HepG2 (cell line): ENCODE results near the gene MAPK6. TPM values are rescaled to one million over a fixed set of nuclear protein-coding genes. Genes with fewer than 3 reads are reported as not detected.

ENCODE experiments used
- ETV5 ChIP-seq: IDR thresholded peaks from 2 replicates; pipeline ENCODE4 v1.6.1; 2018; ENCODE audit warnings: missing biosample characterization, missing genetic modification reagents, inconsistent platforms, borderline replicate concordance
- ETV6 ChIP-seq: sonication (generic); formaldehyde crosslinking; conservative IDR thresholded peaks from 2 replicates; pipeline ENCODE4 v1.4.0; 2020; ENCODE audit warnings: missing genetic modification reagents
- FOXC1 ChIP-seq: sonication (generic); formaldehyde crosslinking; IDR thresholded peaks from 2 replicates; pipeline ENCODE4 v1.8.0; 2022; ENCODE audit warnings: mild to moderate bottlenecking, missing genetic modification reagents, borderline replicate concordance
- FOXP1 ChIP-seq, 2 experiments: fragments of 450-650 bp in 1 of 2; IDR thresholded peaks; 2 replicates each; pipeline ENCODE4 v1.6.1; 2017 to 2018; ENCODE audit warnings: antibody characterized with exemption in 1 of 2
- GTF2F1 ChIP-seq: fragments of 150-350 bp; IDR thresholded peaks from 2 replicates; pipeline ENCODE4 v1.6.1; 2014; ENCODE audit warnings: low read length
- HIVEP1 ChIP-seq: sonication (generic); formaldehyde crosslinking; IDR thresholded peaks from 2 replicates; pipeline ENCODE4 v1.4.0; 2020; ENCODE audit warnings: mild to moderate bottlenecking, missing genetic modification reagents
- KLF6 ChIP-seq: IDR thresholded peaks from 2 replicates; pipeline ENCODE4 v1.8.0; 2016; ENCODE audit warnings: missing biosample characterization, missing genetic modification reagents
- MIER3 ChIP-seq: IDR thresholded peaks from 2 replicates; pipeline ENCODE4 v1.6.1; 2016; ENCODE audit warnings: missing compliant biosample characterization, borderline replicate concordance
- NPAS2 ChIP-seq: sonication (generic); formaldehyde crosslinking; IDR thresholded peaks from 2 replicates; pipeline ENCODE4 v1.8.0; 2022; ENCODE audit warnings: mild to moderate bottlenecking, missing genetic modification reagents, borderline replicate concordance
- RCOR2 ChIP-seq: IDR thresholded peaks from 2 replicates; pipeline ENCODE4 v1.6.1; 2016; ENCODE audit warnings: missing biosample characterization, missing genetic modification reagents
- TCF7 ChIP-seq: sonication (generic); IDR thresholded peaks from 2 replicates; pipeline ENCODE4 v1.6.1; 2016; ENCODE audit warnings: antibody characterized with exemption, low read depth
- ZBTB42 ChIP-seq: sonication (generic); formaldehyde crosslinking; IDR thresholded peaks from 2 replicates; pipeline ENCODE4 v1.5.0; 2020; ENCODE audit warnings: mild to moderate bottlenecking, missing genetic modification reagents
- ZKSCAN1 ChIP-seq: fragments of 150-350 bp; IDR thresholded peaks from 2 replicates; pipeline ENCODE4 v1.6.1; 2014; ENCODE audit warnings: low read length
- ZKSCAN5 ChIP-seq: sonication (generic); formaldehyde crosslinking; IDR thresholded peaks from 2 replicates; pipeline ENCODE4 v1.5.1; 2020; ENCODE audit warnings: mild to moderate bottlenecking, missing genetic modification reagents
- ZMYM4 ChIP-seq: sonication (generic); formaldehyde crosslinking; IDR thresholded peaks from 2 replicates; pipeline ENCODE4 v1.8.1; 2023; ENCODE audit warnings: mild to moderate bottlenecking, missing genetic modification reagents
- ZNF234 ChIP-seq: sonication (generic); formaldehyde crosslinking; conservative IDR thresholded peaks from 2 replicates; pipeline ENCODE4 v1.5.1; 2020; ENCODE audit warnings: mild to moderate bottlenecking, missing genetic modification reagents
- ZNF3 ChIP-seq: IDR thresholded peaks from 2 replicates; pipeline ENCODE4 v1.7.0; 2017; ENCODE audit warnings: inconsistent platforms
- ZNF383 ChIP-seq: sonication (generic); formaldehyde crosslinking; IDR thresholded peaks from 2 replicates; pipeline ENCODE4 v1.4.0; 2020; ENCODE audit warnings: missing genetic modification reagents, mild to moderate bottlenecking, borderline replicate concordance
- ZNF709 ChIP-seq: sonication (generic); formaldehyde crosslinking; IDR thresholded peaks from 2 replicates; pipeline ENCODE4 v1.5.0; 2020; ENCODE audit warnings: mild to moderate bottlenecking, missing genetic modification reagents
- ZNF782 ChIP-seq: sonication (generic); formaldehyde crosslinking; IDR thresholded peaks from 2 replicates; pipeline ENCODE4 v1.4.0; 2020; ENCODE audit warnings: missing genetic modification reagents, mild to moderate bottlenecking, borderline replicate concordance
- polyA plus RNA-seq, 8 experiments: library from polyadenylated mRNA; depleted of rRNA in 3 of 8; stranded (reverse) in 7 of 8; unstranded in 1 of 8; fragments of >200 nt; fragmentation: Illumina TruSeq in 4 of 8; extraction: Trizol in 4 of 8; gene quantifications; 2 replicates each; pipeline versions ENCODE4 v1.2.1 to v1.2.3, GENCODE V29; 2011 to 2016; ENCODE audit warnings: low read depth in 4 of 8, missing spikeins in 1 of 8, mixed read lengths in 1 of 8; ENCODE audit not compliant: insufficient read depth in 1 of 8
- total RNA-seq, 5 experiments: library from RNA; depleted of rRNA; stranded (reverse); fragments of >200 nt; fragmentation: Illumina TruSeq; extraction: Trizol; gene quantifications; 2 replicates each; pipeline ENCODE4 v1.2.3, GENCODE V29; 2016; ENCODE audit warnings: low read depth in 1 of 5
- TF ChIP-seq, protein P1 (sequence below): IDR thresholded peaks from 2 replicates; pipeline ENCODE4 v1.6.1; 2016; ENCODE audit warnings: missing compliant biosample characterization, missing genetic modification reagents, borderline replicate concordance
- TF ChIP-seq, protein P2 (sequence below): sonication (generic); formaldehyde crosslinking; IDR thresholded peaks from 2 replicates; pipeline ENCODE4 v1.4.0; 2020; ENCODE audit warnings: mild to moderate bottlenecking, missing genetic modification reagents, borderline replicate concordance
- TF ChIP-seq, protein P3 (sequence below): sonication (generic); formaldehyde crosslinking; IDR thresholded peaks from 2 replicates; pipeline ENCODE4 v1.5.0; 2020; ENCODE audit warnings: missing genetic modification reagents, mild to moderate bottlenecking, borderline replicate concordance
- TF ChIP-seq, protein P4 (sequence below): IDR thresholded peaks from 2 replicates; pipeline ENCODE4 v1.6.1; 2016; ENCODE audit warnings: control low read depth

MAPK6 gene
- total and polyA plus RNA-seq, 2 of the 13 experiments (the other 11 are each of a cell fraction or from before 2014, with no cell fraction given) = 89.5 to 99.7 TPM

DNA sequence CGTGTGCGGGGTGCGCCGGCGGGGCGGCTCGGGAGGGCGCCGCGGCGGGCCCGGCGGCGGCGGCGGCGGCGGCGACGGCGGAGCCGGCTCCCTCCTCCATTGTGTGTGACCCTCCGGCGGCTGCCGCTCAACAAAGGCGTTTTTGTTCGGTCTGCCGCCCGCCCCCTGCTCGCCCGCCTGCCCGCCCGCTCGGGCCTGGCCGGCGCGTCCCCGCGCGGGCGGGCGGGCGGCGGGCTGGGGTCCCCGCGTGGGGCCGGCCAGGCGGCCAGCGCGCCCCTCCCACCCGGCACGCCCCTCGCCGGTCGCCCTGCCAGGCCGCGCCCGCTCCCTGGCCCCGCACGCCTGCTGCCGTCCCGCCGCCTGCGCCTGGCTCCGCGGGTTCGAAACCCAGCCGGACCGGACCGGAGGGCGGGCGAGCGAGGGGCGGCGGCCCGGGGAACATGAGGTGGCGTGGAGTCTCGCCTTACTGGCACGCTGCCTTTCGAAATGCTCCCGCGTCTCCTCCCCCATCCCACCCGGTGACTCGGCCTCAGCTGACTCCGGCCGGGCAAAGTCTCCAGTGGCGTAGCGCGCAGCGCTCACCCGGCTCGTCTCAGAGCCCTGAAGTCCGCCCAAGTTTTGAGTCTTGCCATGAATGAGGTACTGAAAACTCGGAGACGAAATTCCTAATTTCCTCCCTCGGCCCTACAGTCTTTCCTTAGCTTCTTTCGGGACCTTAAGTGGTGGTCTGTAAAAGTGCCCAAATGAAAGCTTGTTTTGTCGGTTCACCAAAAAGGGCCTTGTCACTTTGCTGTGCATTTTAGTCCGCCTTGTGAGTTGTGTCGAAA lies 588 bp downstream of the MAPK6 start (continued):
- no peak for TF ChIP-seq ZNF234 (CRISPR knock-in tag)
- no peak for TF ChIP-seq ZKSCAN5 (CRISPR knock-in tag)
- TF ChIP-seq ZNF383 (CRISPR knock-in tag) = no peak
- peak; percentile 37; the same call in 1 of the 2 replicates for TF ChIP-seq ETV5 (CRISPR knock-in tag)
- TF ChIP-seq KLF6 = 0 out of 2 replicates have a peak, but pooled peaks have one; percentile 68
- no peak for TF ChIP-seq HIVEP1 (CRISPR knock-in tag)
- no peak for TF ChIP-seq ZNF709 (CRISPR knock-in tag)
- TF ChIP-seq, protein P1, sequence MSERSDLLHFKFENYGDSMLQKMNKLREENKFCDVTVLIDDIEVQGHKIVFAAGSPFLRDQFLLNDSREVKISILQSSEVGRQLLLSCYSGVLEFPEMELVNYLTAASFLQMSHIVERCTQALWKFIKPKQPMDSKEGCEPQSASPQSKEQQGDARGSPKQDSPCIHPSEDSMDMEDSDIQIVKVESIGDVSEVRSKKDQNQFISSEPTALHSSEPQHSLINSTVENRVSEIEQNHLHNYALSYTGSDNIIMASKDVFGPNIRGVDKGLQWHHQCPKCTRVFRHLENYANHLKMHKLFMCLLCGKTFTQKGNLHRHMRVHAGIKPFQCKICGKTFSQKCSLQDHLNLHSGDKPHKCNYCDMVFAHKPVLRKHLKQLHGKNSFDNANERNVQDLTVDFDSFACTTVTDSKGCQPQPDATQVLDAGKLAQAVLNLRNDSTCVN (CRISPR knock-in tag) = no peak
- no peak for TF ChIP-seq TCF7
- no peak for TF ChIP-seq FOXP1 (IDR thresholded peaks at IDR 0.05)
- no peak for TF ChIP-seq FOXP1 (CRISPR knock-in tag; IDR thresholded peaks at IDR 0.05)
- no peak for TF ChIP-seq NPAS2
- no peak for TF ChIP-seq ZNF782 (CRISPR knock-in tag)
- TF ChIP-seq ZBTB42 (CRISPR knock-in tag) = no peak
- no peak for TF ChIP-seq GTF2F1
- TF ChIP-seq MIER3 (CRISPR knock-in tag) = no peak; the same call in 1 of the 2 replicates
- TF ChIP-seq ETV6 = peak; percentile 36; the same call in 1 of the 2 replicates
- TF ChIP-seq, protein P2, sequence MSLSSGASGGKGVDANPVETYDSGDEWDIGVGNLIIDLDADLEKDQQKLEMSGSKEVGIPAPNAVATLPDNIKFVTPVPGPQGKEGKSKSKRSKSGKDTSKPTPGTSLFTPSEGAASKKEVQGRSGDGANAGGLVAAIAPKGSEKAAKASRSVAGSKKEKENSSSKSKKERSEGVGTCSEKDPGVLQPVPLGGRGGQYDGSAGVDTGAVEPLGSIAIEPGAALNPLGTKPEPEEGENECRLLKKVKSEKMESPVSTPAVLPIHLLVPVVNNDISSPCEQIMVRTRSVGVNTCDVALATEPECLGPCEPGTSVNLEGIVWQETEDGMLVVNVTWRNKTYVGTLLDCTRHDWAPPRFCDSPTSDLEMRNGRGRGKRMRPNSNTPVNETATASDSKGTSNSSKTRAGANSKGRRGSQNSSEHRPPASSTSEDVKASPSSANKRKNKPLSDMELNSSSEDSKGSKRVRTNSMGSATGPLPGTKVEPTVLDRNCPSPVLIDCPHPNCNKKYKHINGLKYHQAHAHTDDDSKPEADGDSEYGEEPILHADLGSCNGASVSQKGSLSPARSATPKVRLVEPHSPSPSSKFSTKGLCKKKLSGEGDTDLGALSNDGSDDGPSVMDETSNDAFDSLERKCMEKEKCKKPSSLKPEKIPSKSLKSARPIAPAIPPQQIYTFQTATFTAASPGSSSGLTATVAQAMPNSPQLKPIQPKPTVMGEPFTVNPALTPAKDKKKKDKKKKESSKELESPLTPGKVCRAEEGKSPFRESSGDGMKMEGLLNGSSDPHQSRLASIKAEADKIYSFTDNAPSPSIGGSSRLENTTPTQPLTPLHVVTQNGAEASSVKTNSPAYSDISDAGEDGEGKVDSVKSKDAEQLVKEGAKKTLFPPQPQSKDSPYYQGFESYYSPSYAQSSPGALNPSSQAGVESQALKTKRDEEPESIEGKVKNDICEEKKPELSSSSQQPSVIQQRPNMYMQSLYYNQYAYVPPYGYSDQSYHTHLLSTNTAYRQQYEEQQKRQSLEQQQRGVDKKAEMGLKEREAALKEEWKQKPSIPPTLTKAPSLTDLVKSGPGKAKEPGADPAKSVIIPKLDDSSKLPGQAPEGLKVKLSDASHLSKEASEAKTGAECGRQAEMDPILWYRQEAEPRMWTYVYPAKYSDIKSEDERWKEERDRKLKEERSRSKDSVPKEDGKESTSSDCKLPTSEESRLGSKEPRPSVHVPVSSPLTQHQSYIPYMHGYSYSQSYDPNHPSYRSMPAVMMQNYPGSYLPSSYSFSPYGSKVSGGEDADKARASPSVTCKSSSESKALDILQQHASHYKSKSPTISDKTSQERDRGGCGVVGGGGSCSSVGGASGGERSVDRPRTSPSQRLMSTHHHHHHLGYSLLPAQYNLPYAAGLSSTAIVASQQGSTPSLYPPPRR = peak; percentile 55; the same call in 1 of the 2 replicates
- TF ChIP-seq ZNF3 = no peak
- no peak for TF ChIP-seq RCOR2 (CRISPR knock-in tag)
- peak; percentile 25; the same call in 1 of the 2 replicates for TF ChIP-seq ZKSCAN1
- TF ChIP-seq, protein P3, sequence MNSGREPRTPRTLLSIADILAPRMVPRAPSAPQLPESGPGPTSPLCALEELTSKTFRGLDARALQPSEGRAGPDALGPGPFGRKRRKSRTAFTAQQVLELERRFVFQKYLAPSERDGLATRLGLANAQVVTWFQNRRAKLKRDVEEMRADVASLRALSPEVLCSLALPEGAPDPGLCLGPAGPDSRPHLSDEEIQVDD (CRISPR knock-in tag) = no peak
- no peak for TF ChIP-seq ZMYM4 (CRISPR knock-in tag)
- no peak for TF ChIP-seq FOXC1 (CRISPR knock-in tag)
- TF ChIP-seq, protein P4, sequence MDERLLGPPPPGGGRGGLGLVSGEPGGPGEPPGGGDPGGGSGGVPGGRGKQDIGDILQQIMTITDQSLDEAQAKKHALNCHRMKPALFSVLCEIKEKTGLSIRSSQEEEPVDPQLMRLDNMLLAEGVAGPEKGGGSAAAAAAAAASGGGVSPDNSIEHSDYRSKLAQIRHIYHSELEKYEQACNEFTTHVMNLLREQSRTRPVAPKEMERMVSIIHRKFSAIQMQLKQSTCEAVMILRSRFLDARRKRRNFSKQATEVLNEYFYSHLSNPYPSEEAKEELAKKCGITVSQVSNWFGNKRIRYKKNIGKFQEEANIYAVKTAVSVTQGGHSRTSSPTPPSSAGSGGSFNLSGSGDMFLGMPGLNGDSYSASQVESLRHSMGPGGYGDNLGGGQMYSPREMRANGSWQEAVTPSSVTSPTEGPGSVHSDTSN (CRISPR knock-in tag) = no peak
